ENCODE measurements around the gene OR2S2. TPM values are rescaled to one million over a fixed set of nuclear protein-coding genes. Genes with fewer than 3 reads are reported as not detected.

The OR2S2 gene
- total and polyA plus RNA-seq, 2 donors (not counting 1 experiment from before 2014, with no cell fraction given): not detected

Other genes starting within 250 kb of the OR2S2 start
- gene TLN1, start 226.0 kb downstream of the OR2S2 start, total RNA-seq: 272 and 280 TPM in 2 replicates
- gene TLN1, start 226.0 kb downstream of the OR2S2 start, polyA plus RNA-seq: 97.2 and 102 TPM in 2 replicates
- 18.1 and 20.7 TPM in 2 replicates for gene CREB3, start 225.5 kb downstream of the OR2S2 start, total RNA-seq
- 12.3 and 14.2 TPM in 2 replicates for gene CREB3, start 225.5 kb downstream of the OR2S2 start, polyA plus RNA-seq
- 137 and 158 TPM in 2 replicates for gene GBA2, start 208.9 kb downstream of the OR2S2 start, total RNA-seq
- 110 and 114 TPM in 2 replicates for gene GBA2, start 208.9 kb downstream of the OR2S2 start, polyA plus RNA-seq
- 42.3 and 44.3 TPM in 2 replicates for gene RGP1, start 208.9 kb downstream of the OR2S2 start, total RNA-seq
- gene RGP1, start 208.9 kb downstream of the OR2S2 start, polyA plus RNA-seq: 11.4 and 17.6 TPM in 2 replicates
- gene MSMP, start 203.9 kb downstream of the OR2S2 start, total RNA-seq: 3.9 TPM in 2 replicates
- gene MSMP, start 203.9 kb downstream of the OR2S2 start, polyA plus RNA-seq: 1.6 and 2.3 TPM in 2 replicates
- gene NPR2, start 166.6 kb downstream of the OR2S2 start, total RNA-seq: 4.9 and 8.0 TPM in 2 replicates
- 7.6 and 9.2 TPM in 2 replicates for gene NPR2, start 166.6 kb downstream of the OR2S2 start, polyA plus RNA-seq
- gene SPAG8, start 145.9 kb downstream of the OR2S2 start, total RNA-seq: 5.4 and 5.6 TPM in 2 replicates
- 1.6 and 2.0 TPM in 2 replicates for gene SPAG8, start 145.9 kb downstream of the OR2S2 start, polyA plus RNA-seq
- 29.7 and 31.9 TPM in 2 replicates for gene HINT2, start 143.1 kb downstream of the OR2S2 start, total RNA-seq
- 20.5 and 33.6 TPM in 2 replicates for gene HINT2, start 143.1 kb downstream of the OR2S2 start, polyA plus RNA-seq
- gene FAM221B, start 129.4 kb downstream of the OR2S2 start, total RNA-seq: not detected in 2 replicates
- not detected in 2 replicates for gene FAM221B, start 129.4 kb downstream of the OR2S2 start, polyA plus RNA-seq
- gene TMEM8B, start 128.9 kb downstream of the OR2S2 start, total RNA-seq: 13.6 and 14.5 TPM in 2 replicates
- 10.5 and 12.2 TPM in 2 replicates for gene TMEM8B, start 128.9 kb downstream of the OR2S2 start, polyA plus RNA-seq
- gene OR13J1, start 87.8 kb downstream of the OR2S2 start, total RNA-seq: not detected in 2 replicates
- gene OR13J1, start 87.8 kb downstream of the OR2S2 start, polyA plus RNA-seq: not detected in 2 replicates
- not detected in 2 replicates for gene HRCT1, start 52.0 kb downstream of the OR2S2 start, total RNA-seq
- not detected in 2 replicates for gene HRCT1, start 52.0 kb downstream of the OR2S2 start, polyA plus RNA-seq
- gene SPAAR, start 48.7 kb downstream of the OR2S2 start, total RNA-seq: not detected in 2 replicates
- not detected in 2 replicates for gene SPAAR, start 48.7 kb downstream of the OR2S2 start, polyA plus RNA-seq
- 7.7 and 7.9 TPM in 2 replicates for gene RECK, start 78.8 kb upstream of the OR2S2 start, total RNA-seq
- 4.9 and 5.6 TPM in 2 replicates for gene RECK, start 78.8 kb upstream of the OR2S2 start, polyA plus RNA-seq
- 13.7 and 15.2 TPM in 2 replicates for gene GLIPR2, start 178.6 kb upstream of the OR2S2 start, total RNA-seq
- 14.6 and 17.5 TPM in 2 replicates for gene GLIPR2, start 178.6 kb upstream of the OR2S2 start, polyA plus RNA-seq
- not detected in 2 replicates for gene CCIN, start 211.2 kb upstream of the OR2S2 start, total RNA-seq
- 0.15 and 0.50 TPM in 2 replicates for gene CCIN, start 211.2 kb upstream of the OR2S2 start, polyA plus RNA-seq
- 71.0 and 73.0 TPM in 2 replicates for gene CLTA, start 232.8 kb upstream of the OR2S2 start, total RNA-seq
- 31.4 and 32.3 TPM in 2 replicates for gene CLTA, start 232.8 kb upstream of the OR2S2 start, polyA plus RNA-seq